CD4-positive, alpha-beta T cell treated with Interferon gamma for 1 hour (primary cell): ENCODE data around the gene SYDE2.

Experiments used
- DNase-seq: peaks from one replicate; pipeline ENCODE4 v3.0.0-alpha.2; 2020

Gene SYDE2

DNA sequence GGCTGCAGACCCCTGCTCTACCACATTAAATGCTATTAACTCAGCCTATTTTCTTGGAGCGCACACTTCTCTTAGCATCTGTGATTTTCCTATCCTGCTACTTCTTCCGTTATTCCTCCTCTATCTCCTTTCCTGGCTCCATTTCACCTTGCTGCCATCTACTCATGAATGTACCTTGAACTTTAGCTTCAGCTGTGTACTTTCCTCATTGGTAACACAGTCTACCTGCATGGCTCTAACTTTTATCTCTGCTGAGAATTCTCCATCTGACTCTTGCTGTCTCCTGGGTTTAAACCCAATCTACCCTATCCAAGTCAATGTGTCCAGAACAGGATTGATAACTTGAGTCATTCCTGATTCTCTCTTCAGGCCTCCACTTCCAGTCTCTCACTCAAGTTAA, 84.9 kb downstream of the SYDE2 start:
- no peak for DNase-seq

DNA sequence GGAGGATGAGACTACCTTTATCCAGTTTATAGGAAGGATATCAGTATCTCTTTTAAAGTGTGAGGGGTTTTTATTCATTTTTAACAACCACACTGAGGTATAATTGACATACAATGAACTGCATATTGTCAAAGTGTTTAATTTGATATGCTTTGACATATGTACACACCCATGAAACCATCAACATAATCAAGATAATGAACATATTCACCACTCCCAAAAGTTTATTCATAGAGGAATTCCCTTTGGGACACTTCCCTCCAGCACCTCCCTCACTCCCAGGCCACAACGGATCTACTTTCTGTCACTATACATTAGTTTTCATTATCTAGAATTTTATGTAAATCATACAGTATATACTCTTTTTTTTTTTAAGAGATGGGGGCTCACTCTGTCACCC, 89.1 kb downstream of the SYDE2 start:
- DNase-seq: no peak

DNA sequence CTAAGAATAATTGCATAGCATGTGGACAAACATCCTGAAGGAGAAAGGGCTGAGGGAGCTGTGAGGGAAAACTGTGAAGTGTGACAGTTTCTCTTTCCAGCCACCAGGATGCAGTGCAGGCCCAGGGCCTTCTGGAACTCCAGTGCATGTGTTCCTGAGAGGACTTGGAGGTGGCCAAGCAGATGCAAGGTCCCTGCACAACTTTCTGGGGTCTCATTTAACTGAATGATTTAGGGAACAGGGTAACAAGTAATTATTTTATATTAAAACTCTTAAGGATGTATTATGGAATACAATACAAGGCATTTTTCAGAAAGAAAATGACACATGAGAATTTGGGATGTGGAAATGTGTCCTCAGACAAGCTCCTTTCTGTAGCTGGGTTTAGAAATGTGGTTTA, 91.3 kb downstream of the SYDE2 start:
- peak; percentile 23 for DNase-seq
